Neutrophil (primary cell): ENCODE measurements around the gene NMNAT2.

Source experiments
- H3K27ac ChIP-seq: fragments of 200-600 bp; sonication (generic); 2 replicates; pipeline ENCODE4 v1.5.1; 2016; ENCODE audit warnings: mild to moderate bottlenecking, moderate library complexity
- H3K27me3 ChIP-seq: fragments of 200-600 bp; sonication (generic); 2 replicates; pipeline ENCODE4 v1.6.0; 2016; ENCODE audit warnings: mild to moderate bottlenecking
- H3K36me3 ChIP-seq: fragments of 200-600 bp; sonication (generic); 2 replicates; pipeline ENCODE4 v1.5.1; 2017
- H3K4me1 ChIP-seq, 2 experiments: fragments of 200-600 bp in 1 of 2; sonication (generic) in 1 of 2; 1 replicate in 1 of 2; 2 replicates in 1 of 2; pipeline versions ENCODE4 v1.5.1 to v1.6.1; 2013 to 2016; ENCODE audit warnings: low read depth in 1 of 2, low read length in 1 of 2, mild to moderate bottlenecking in 1 of 2, moderate library complexity in 1 of 2; ENCODE audit not compliant: control insufficient read depth in 1 of 2, insufficient read depth in 1 of 2
- H3K4me3 ChIP-seq, 2 experiments: fragments of 200-600 bp in 1 of 2; sonication (generic) in 1 of 2; 1 replicate in 1 of 2; 2 replicates in 1 of 2; pipeline ENCODE4 v1.5.1; 2013 to 2016; ENCODE audit warnings: low read depth in 1 of 2, low read length in 1 of 2, mild to moderate bottlenecking in 1 of 2, moderate library complexity in 1 of 2
- H3K9me3 ChIP-seq: fragments of 200-600 bp; sonication (generic); 2 replicates; pipeline ENCODE4 v1.5.1; 2016
- CTCF ChIP-seq: fragments of 200-600 bp; sonication (generic); IDR thresholded peaks from 2 replicates; pipeline ENCODE4 v1.5.1; 2016; ENCODE audit warnings: antibody characterized with exemption

The NMNAT2 gene

GRCh38 chr1:183460596-183460995 is 42.4 kb upstream of the NMNAT2 start:
- Histone ChIP-seq H3K4me3 (peak overlapping the region in 1 of 2 experiments; percentile 29), H3K9me3 (no peaks in the 10 kb centered on the region), H3K27ac (peak overlapping the region; percentile 82), H3K27me3 (no peaks in the 10 kb centered on the region), H3K36me3 (no peaks in the 10 kb centered on the region), H3K4me1 (peaks cover 39 to 49% of the 10 kb centered on the region in 2 experiments)
- no peak for TF ChIP-seq CTCF

GRCh38 chr1:183457449-183457848 is 39.3 kb upstream of the NMNAT2 start:
- no peak for TF ChIP-seq CTCF
- H3K9me3 ChIP-seq = no peaks in the 10 kb centered on the region
- no peak overlapping the region for H3K27ac ChIP-seq
- peaks cover 26 to 28% of the 10 kb centered on the region in 2 experiments for H3K4me1 ChIP-seq
- H3K4me3 ChIP-seq = no peak overlapping the region
- H3K27me3 ChIP-seq = peaks cover 5% of the 10 kb centered on the region
- H3K36me3 ChIP-seq = no peaks in the 10 kb centered on the region

- H3K27ac ChIP-seq = no peak overlapping the region
- H3K4me1 ChIP-seq = peaks cover 20 to 22% of the 10 kb centered on the region in 2 experiments
- H3K27me3 ChIP-seq = peaks cover 5% of the 10 kb centered on the region
- H3K36me3 ChIP-seq = no peaks in the 10 kb centered on the region
- no peak for TF ChIP-seq CTCF
- no peaks in the 10 kb centered on the region for H3K9me3 ChIP-seq
- no peak overlapping the region for H3K4me3 ChIP-seq
Measured at GRCh38 chr1:183456826-183457225, 38.6 kb upstream of the NMNAT2 start.

GRCh38 chr1:183454377-183454776 is 36.2 kb upstream of the NMNAT2 start:
- Histone ChIP-seq H3K4me3 (no peak overlapping the region), H3K4me1 (no peaks in the 10 kb centered on the region), H3K27ac (no peak overlapping the region), H3K9me3 (no peaks in the 10 kb centered on the region), H3K36me3 (no peaks in the 10 kb centered on the region), H3K27me3 (peaks cover 5% of the 10 kb centered on the region)
- TF ChIP-seq CTCF = no peak

- Histone ChIP-seq H3K27ac (no peak overlapping the region), H3K9me3 (no peaks in the 10 kb centered on the region), H3K4me1 (no peaks in the 10 kb centered on the region), H3K27me3 (peaks cover 5% of the 10 kb centered on the region), H3K4me3 (no peak overlapping the region), H3K36me3 (no peaks in the 10 kb centered on the region)
- no peak for TF ChIP-seq CTCF
Measured at GRCh38 chr1:183450093-183450492, 31.9 kb upstream of the NMNAT2 start.
